ENCODE results near the gene SNX27.
"Not testable (repeated sequence)": the region's sequence is repeated elsewhere in the genome, so short reads cannot be mapped to it uniquely, and the experiment has no call there.

SNX27 gene

DNA sequence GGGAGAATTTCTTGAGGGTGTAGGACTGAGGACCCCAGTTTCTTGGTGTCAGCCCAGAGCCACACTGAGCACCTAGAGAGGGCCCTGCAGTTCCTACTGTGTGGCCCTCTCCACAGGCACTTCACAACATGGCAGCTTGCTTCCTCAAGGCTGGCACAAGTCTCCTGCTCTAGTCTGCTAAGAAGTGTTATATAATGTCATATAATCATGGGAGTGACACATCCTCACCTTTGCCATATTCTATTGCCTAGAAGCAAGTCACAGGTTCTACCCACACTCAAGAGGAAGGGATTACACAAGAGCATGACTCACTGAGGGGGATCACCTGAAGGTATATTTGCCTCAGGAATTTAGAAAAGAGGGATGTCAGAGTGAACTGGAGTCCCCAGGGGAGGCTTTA lies 5.5 kb upstream of the SNX27 start:
- DNase-seq: no peak

DNA sequence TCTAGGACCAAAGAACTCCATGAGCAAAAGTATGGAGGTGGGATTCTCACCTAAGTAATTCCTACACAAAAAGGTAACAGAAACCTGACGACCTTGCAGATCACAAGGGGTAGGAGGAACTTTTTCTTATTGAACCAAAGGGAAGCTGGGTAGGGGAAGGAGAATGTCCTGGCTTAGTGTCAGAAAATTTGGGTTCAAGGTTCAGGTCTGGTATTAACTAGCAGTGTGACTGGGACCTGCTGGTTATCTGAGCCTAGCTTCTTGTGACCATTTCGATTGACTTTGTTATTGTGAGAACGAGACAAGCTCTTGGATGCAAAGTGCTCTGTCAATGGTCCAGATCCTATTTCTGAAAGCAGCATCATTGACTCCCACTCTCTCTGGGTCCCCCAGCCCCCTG lies 5.0 kb upstream of the SNX27 start:
- no peak for DNase-seq

DNA sequence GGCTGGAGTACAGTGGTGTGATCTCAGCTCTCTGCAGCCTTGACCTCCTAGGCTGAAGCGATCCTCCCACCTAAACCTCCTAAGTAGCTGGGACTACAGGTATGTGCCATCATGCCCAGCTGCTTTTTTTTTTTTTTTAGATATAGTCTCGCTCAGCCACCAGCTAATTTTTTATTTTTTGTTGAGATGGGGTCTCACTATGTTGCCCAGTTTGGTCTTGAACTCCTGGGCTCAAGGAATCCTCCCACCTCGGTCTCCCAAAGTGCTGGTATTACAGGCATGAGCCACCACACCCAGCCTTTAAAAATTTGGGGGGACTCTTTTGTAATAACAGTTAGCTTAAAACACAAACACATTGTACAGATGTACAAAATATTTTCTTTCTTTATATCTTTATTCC lies 1.7 kb upstream of the SNX27 start:
- no peak for DNase-seq

DNA sequence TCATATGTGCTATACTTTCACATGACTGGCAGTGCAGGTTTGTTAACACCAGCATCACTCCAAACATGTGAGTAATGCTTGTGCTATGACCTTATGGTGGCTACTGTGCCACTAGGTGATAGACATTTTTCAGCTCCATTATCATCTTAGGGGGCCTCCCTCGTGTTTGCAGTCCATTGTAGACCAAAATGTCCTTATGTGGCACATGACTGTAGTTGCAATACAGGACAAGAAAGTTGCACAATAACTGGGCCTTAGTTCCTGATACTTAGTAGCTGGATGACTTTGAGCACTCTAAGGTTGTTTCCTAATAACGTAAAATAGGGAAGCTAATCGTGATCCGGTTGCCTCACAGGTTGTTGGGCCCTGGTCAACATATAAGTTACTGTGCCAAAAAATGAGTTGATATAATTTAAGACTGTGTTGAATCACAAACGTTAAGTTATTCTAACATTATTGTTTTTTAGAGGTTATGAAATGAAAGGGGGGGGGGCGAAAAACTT lies 511 bp upstream of the SNX27 start:
- no peak for DNase-seq

- no peak for DNase-seq
These were observed 841 bp downstream of the SNX27 start for GRCh38 chr1:151612501-151613281.

- DNase-seq: no peak
These were observed 1.5 kb downstream of the SNX27 start for GRCh38 chr1:151613282-151613780.

GRCh38 chr1:151615711-151616504 lies 4.1 kb downstream of the SNX27 start:
- DNase-seq: no peak

DNA sequence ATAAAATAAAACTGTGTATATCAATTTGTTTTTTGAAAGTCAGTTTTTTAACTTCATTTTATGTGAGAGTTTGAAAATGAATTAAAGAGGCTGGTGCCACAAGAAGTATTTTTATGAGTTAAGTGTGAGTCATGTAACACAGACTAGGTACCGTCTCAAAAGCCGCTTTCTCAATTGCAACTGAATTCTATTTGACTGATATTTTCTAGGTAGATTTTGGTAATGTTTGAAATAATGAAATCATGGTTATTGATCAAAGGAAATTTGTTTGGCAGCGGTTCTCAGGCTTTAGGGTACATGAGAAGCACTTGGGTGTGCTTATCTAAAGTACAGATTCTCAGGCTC lies 4.6 kb downstream of the SNX27 start:
- no peak for DNase-seq

GRCh38 chr1:151618003-151618402 lies 6.2 kb downstream of the SNX27 start:
- no peak for DNase-seq

- no peak for DNase-seq
These were observed 6.6 kb downstream of the SNX27 start for GRCh38 chr1:151618470-151618869.

DNA sequence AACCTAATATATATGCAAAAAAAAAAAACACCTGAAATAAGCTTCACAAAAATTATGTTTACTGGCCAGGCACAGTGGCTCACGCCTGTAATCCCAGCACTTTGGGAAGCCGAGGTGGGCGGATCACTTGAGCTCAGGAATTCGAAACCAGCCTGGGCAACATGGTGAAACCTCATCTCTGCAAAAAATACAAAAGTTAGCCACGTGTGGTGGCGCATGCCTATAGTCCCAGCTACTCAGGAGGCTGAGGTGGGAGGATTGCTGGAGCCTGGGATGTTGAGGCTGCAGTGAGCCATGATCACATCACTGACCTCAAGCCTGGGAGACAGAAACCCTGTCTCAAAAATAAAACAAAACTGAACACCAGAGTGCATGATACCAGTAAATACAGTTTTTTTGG lies 7.1 kb downstream of the SNX27 start:
- not testable (repeated sequence) for DNase-seq

GRCh38 chr1:151619489-151620093 lies 7.7 kb downstream of the SNX27 start:
- no peak for DNase-seq

DNA sequence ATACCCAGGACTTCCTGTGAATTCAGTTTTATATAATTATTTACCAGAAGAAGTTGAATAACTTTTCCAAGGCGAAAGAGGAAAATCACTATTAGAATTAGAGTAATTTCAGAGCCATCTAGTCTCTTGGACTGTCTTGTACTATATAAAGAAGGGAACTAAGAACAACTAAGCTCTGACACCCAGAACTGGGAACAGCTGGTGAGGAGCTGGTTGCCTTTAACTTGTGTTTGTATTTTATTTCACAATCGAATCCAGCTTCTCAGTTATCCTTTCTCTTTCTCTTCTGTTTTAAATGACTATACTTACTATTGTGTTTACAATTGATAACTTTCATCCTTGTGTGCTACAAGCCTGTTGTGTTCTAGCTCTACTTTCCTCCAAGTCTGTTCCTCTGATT lies 8.4 kb downstream of the SNX27 start:
- no peak for DNase-seq

DNA sequence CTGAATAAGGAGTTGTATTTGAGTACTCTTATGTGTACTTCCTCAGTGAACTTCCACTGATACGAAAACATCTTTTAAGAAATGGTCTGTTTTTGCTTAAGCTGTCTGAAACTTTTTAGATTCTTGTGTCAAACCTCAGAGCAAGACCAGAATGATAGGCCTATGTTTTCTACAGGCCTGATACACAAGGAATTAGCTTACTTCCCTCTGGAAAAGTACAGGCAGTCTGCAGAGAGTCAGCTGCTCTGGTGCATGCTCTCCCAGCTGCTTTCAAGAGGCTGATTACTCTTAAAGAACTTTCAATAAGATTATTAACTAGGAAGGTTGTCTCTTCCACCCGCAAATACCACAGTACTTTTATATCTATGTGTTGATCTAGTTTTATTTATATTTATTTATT lies 9.5 kb downstream of the SNX27 start:
- DNase-seq: no peak

- DNase-seq: no peak
These were observed 12.9 kb downstream of the SNX27 start for GRCh38 chr1:151624783-151625182.

DNA sequence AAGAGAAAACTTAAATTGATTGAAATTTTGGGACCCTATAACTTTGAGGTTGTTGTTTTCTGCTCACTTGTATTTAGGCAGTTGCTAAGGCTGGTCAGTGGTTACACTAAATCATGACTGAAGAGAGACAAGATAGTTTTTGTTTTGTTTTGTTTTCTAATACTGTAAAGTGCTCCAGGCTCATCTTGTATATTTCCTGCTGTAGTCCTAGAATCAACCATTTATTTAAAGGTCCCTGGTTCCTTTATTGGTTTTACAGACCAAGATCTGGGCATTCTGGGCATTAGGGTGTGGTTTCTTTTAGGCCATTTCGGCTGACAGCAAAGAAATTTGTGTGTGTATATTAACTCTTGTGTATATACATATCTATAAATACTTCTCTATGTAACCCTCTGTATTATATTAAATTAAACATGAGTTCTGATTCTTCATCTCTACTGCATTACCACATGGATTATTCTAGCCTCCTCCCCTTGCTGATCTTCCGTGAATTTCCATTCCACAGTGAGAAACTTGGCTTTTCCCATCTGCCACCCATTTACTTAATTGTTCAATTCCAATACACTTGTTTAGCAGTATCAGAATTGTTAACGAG lies 15.0 kb downstream of the SNX27 start:
- DNase-seq: no peak

GRCh38 chr1:151629278-151629677 lies 17.4 kb downstream of the SNX27 start:
- no peak for DNase-seq

- no peak for DNase-seq
These were observed 23.7 kb downstream of the SNX27 start for GRCh38 chr1:151635479-151636072.

DNA sequence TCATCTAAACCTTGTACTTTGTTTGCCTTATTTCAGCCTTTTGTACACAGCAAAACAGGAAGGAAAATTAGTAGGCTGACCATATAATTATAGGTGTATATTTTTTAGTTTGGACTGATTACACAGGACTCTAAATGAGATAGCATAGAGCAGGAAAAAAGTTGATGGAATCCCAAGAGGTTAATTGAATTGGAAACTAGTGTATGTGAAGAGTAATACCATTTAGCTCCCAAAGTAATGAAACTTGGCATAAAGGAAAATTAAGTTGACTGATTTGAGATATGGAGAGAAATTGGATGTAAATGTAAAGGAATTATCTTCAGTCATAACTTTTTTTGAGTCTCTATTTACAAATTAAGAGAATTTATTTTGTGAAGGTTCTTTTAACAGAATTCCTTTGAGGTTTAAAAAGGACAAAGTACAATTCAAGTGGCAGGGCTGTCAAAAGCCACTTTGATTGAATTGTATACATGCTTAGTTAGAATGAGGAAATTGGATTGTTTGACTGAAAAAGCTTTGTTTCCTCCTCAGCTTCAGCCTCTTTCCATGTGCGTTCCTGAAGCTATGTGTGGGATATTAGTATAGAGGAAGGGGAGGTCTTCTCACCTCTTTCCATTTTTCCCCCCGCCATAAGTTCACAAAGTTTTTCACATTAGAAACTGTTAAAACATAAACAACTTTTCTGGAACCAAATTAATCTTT lies 26.4 kb downstream of the SNX27 start:
- no peak for DNase-seq

DNA sequence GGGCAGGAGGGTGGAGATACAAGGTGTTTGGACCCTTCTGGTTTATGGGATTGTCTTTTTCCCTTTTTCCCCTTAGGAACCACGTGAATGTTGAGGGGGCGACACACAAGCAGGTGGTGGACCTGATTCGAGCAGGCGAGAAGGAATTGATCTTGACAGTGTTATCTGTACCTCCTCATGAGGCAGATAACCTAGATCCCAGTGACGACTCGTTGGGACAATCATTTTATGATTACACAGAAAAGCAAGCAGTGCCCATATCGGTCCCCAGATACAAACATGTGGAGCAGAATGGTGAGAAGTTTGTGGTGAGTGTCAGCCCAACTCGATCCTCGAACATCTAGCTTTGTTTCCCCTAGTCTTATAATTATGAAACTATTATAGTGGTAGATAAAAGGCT lies 27.0 kb downstream of the SNX27 start:
- DNase-seq: no peak

DNA sequence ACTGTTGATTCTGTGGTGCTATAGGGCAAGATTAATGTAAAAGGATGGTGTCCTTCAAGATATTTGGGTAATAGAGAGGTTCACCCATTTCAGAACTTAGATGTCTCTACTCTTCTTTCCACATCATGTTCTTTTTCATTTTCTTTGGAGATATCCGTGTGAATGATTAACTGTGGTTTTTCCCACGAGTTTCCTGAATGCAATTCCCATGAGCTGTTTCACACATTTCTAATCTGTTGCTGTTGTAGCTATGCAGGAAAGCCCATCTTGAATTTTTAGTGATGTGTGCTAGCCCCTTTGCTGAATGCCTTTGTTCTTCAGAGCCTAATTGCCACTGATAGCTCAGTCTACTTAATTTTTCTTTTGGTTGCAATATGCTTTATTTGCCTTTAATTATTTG lies 27.6 kb downstream of the SNX27 start:
- DNase-seq: no peak

DNA sequence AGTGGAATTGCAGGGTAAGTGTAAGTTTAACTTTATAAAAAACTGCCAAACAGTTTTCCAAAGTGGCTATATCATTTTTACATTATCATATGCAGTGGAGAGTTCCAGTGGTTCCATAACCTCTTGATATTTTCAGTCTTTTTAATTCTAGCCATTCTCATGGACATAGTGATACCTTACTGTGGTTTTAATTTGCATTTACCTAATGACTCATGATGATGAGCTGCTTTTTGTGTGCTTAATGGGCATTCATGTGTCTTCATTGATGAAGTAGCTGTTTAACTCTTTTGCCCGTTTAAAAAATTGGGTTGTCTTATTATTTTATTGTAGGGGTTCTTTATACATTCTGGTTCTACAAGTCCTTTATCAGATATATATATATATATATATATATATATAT lies 29.4 kb downstream of the SNX27 start:
- no peak for DNase-seq

Data from CD4-positive, alpha-beta T cell treated with Interleukin-17A for 4 hours (primary cell).